ENCODE results near the gene CTSF.

Gene CTSF

DNA sequence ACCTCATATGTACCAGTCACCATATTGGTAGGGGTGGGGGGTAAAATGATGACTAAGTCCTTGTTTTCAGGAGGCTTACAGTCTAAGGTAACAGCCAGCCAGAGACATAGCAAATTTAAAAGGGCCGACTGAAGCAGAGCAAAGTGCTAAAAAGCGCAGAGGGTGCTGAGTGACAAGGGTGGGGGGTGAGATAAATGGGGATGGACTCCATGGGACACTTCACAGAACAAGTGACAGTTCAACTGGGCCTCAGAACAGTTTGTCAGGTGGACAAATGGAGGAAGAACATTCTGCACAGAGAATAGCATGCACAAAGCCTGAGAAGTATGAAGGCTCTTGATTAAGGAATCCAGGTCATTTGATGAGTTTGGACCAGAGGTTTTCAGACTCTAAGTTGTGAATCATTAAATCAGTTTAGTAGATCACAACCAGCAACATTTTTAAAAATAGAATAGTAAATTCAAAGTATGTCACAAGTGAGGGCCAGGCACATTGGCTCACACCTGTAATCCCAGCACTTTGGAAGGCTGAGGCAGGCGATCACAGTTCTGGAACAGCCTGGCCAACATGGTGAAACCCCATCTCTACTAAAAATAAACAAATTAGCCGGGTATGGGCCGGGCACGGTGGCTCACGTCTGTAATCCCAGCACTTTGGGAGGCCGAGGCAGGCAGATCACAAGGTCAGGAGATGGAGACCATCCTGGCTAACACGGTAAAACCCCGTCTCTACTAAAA, 43.9 kb downstream of the CTSF start:
- H3K27ac ChIP-seq = no peak overlapping the region
- TF ChIP-seq FOXP2 (optimal IDR thresholded peaks at IDR 0.05; ENCODE audit: control extremely low read depth, extremely low read length, insufficient read depth) (no peak), POLR2AphosphoS5 (IDR thresholded peaks at IDR 0.05; ENCODE audit: borderline replicate concordance, low read depth, low read length) (no peak), EZH2 (IDR thresholded peaks at IDR 0.05) (no peak)
- no peak for DNase-seq (ENCODE audit: low read depth, low spot score)
- H3K9ac ChIP-seq (ENCODE audit: insufficient read length) = no peak overlapping the region
- H3K9me3 ChIP-seq (ENCODE audit: low read depth, low read length) = no peaks in the 10 kb centered on the region
- H3K4me3 ChIP-seq = no peak overlapping the region
- peaks cover 8% of the 10 kb centered on the region; the same call in 1 of the 2 replicates for H3K36me3 ChIP-seq (ENCODE audit: insufficient read depth, low read length)

DNA sequence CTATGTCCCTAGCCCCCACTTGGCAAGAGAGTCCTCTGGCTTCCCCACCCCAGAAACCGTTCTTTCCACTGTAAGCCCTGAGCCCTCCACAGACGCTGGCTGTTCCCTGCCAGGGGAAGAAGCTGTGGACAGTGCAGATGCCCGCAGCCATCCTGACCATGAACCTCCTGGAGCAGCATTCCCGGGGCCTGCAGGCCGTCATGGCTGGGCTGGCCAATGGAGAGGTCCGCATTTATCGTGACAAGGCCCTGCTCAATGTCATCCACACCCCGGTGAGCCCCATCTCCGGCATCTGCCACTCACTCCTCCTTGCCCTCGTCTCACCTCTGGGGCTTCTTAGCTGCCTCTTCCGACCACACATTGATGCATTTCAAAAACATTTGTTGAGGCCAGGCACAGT, 44.8 kb downstream of the CTSF start:
- no peak overlapping the region for H3K27ac ChIP-seq
- H3K4me3 ChIP-seq = no peak overlapping the region
- TF ChIP-seq EZH2 (IDR thresholded peaks at IDR 0.05) (no peak), FOXP2 (optimal IDR thresholded peaks at IDR 0.05; ENCODE audit: control extremely low read depth, extremely low read length, insufficient read depth) (no peak), POLR2AphosphoS5 (IDR thresholded peaks at IDR 0.05; ENCODE audit: borderline replicate concordance, low read depth, low read length) (no peak)
- DNase-seq (ENCODE audit: low read depth, low spot score) = no peak
- H3K36me3 ChIP-seq (ENCODE audit: insufficient read depth, low read length) = peaks cover 8% of the 10 kb centered on the region; the same call in 1 of the 2 replicates
- no peak overlapping the region for H3K9ac ChIP-seq (ENCODE audit: insufficient read length)
- no peaks in the 10 kb centered on the region for H3K9me3 ChIP-seq (ENCODE audit: low read depth, low read length)
